ENCODE data around the gene LPP. TPM values are rescaled to one million over a fixed set of nuclear protein-coding genes. Genes with fewer than 3 reads are reported as not detected.
A peak's percentile ranks its signal among the peaks of the same experiment; 100 is the strongest.

Gene LPP
- total RNA-seq, 1 experiment from 2014 or later: 54.0 TPM

- no peak for TF ChIP-seq REST (IDR thresholded peaks at IDR 0.05; ENCODE audit: low read depth)
- no peak for TF ChIP-seq ZBTB33 (IDR thresholded peaks at IDR 0.05; ENCODE audit: extremely low read depth, insufficient replicate concordance, low read length)
Measured at GRCh38 chr3:188687389-188687788, 533.4 kb downstream of the LPP start (continued).

GRCh38 chr3:188689101-188689574 is 535.2 kb downstream of the LPP start:
- POLR2A ChIA-PET: no interaction called here
- H3K27ac ChIP-seq (ENCODE audit: low read depth, low read length): no peak overlapping the region
- RAD21 ChIA-PET (ENCODE audit: low non-redundant PET in 1 of 2, low total read pairs in 2 of 2, uncharacterized antibody in 2 of 2, unreplicated experiment in 2 of 2): no interaction called here
- H3K4me2 ChIP-seq (ENCODE audit: low read length): no peak overlapping the region
- CTCF ChIA-PET: no interaction called here
- H2AFZ ChIP-seq (ENCODE audit: low read depth, low read length, poor library complexity, severe bottlenecking): no peak overlapping the region
- no peaks in the 10 kb centered on the region for H3K79me2 ChIP-seq (ENCODE audit: insufficient read depth, low read length)
- no peaks in the 10 kb centered on the region for H3K9me2 ChIP-seq (ENCODE audit: insufficient read depth)
- DNase-seq (ENCODE audit: low read depth, low spot score): no peak
- H3K4me1 ChIP-seq (ENCODE audit: control insufficient read depth in 1 of 2, insufficient read depth in 2 of 2, low read length in 2 of 2): no peaks in the 10 kb centered on the region
- no peaks in the 10 kb centered on the region for H4K20me1 ChIP-seq (ENCODE audit: insufficient read depth)
- H3K36me3 ChIP-seq (ENCODE audit: control insufficient read depth in 1 of 2, insufficient read depth in 2 of 2, low read length in 2 of 2): no peaks in the 10 kb centered on the region
- H3K27me3 ChIP-seq (ENCODE audit: insufficient read depth, low read length): no peaks in the 10 kb centered on the region
- no peak overlapping the region for H3K9ac ChIP-seq (ENCODE audit: low read length)
- H3K9me3 ChIP-seq (ENCODE audit: control insufficient read depth in 1 of 2, insufficient read depth in 1 of 2, low read depth in 1 of 2, low read length in 2 of 2): no peaks in the 10 kb centered on the region
- TSS peak; percentile 31 for BruUV-seq (replicated peaks)
- no peak overlapping the region for H3K4me3 ChIP-seq (replicated peaks in 1 of 2; ENCODE audit: low read depth in 1 of 2, low read length in 2 of 2)
- intact Hi-C loops (cut with micrococcal nuclease): no loop called here
- no peak for ATAC-seq
- TF ChIP-seq SP1 (IDR thresholded peaks at IDR 0.05; ENCODE audit: low read depth): no peak
- no peak for TF ChIP-seq CEBPB (IDR thresholded peaks at IDR 0.05; ENCODE audit: low read depth)
- no peak for TF ChIP-seq EZH2 (IDR thresholded peaks at IDR 0.05)
- no peak for TF ChIP-seq ZFX (IDR thresholded peaks at IDR 0.05)
- TF ChIP-seq EZH2phosphoT487 (IDR thresholded peaks at IDR 0.05; ENCODE audit: borderline replicate concordance): no peak
- no peak for TF ChIP-seq YY1 (IDR thresholded peaks at IDR 0.05; ENCODE audit: extremely low read depth, insufficient replicate concordance, low read depth, low read length)
- no peak for TF ChIP-seq RAD21 (IDR thresholded peaks at IDR 0.05; ENCODE audit: low read depth)
- no peak for TF ChIP-seq ATF3 (IDR thresholded peaks at IDR 0.05)
- no peak for TF ChIP-seq REST (IDR thresholded peaks at IDR 0.05; ENCODE audit: low read depth)
- no peak for TF ChIP-seq TCF7L2 (IDR thresholded peaks at IDR 0.05; ENCODE audit: borderline replicate concordance, extremely low read depth, insufficient read depth, insufficient read length)
- no peak for TF ChIP-seq MAX (IDR thresholded peaks at IDR 0.05)
